Astrocyte (in vitro differentiated cells and primary cell): ENCODE data around the gene AGTR1. TPM values are rescaled to one million over a fixed set of nuclear protein-coding genes. Genes with fewer than 3 reads are reported as not detected.

Experiments
- DNase-seq: peaks from one replicate; pipeline ENCODE4 v3.0.0-alpha.2; 2010; ENCODE audit warnings: low read depth
- FAIRE-seq: peaks from 2 replicates; lab custom pipeline; 2011; peaks lifted over from hg19 to GRCh38; lab: Jason Lieb, UNC
- H2AFZ ChIP-seq: 2 replicates; pipeline ENCODE4 v1.6.0; 2012; ENCODE audit warnings: low read depth, low read length, inconsistent platforms
- H3K27ac ChIP-seq: 2 replicates; pipeline ENCODE4 v1.5.1; 2011; ENCODE audit warnings: low read depth, low read length, inconsistent platforms
- H3K27me3 ChIP-seq: 2 replicates; pipeline ENCODE4 v1.6.0; 2011; ENCODE audit warnings: low read length, inconsistent platforms; ENCODE audit not compliant: insufficient read depth
- H3K36me3 ChIP-seq: 2 replicates; pipeline ENCODE4 v1.5.1; 2011; ENCODE audit warnings: low read length, inconsistent platforms; ENCODE audit not compliant: insufficient read depth
- H3K4me1 ChIP-seq: 2 replicates; pipeline ENCODE4 v1.5.1; 2011; ENCODE audit warnings: low read length, inconsistent platforms; ENCODE audit not compliant: insufficient read depth
- H3K4me2 ChIP-seq: 2 replicates; pipeline ENCODE4 v1.6.0; 2012; ENCODE audit warnings: low read length, inconsistent platforms
- H3K4me3 ChIP-seq: 2 replicates; pipeline ENCODE4 v1.5.1; 2011; ENCODE audit warnings: low read depth, mild to moderate bottlenecking, low read length, inconsistent platforms; ENCODE audit not compliant: insufficient read depth
- H3K79me2 ChIP-seq: 2 replicates; pipeline ENCODE4 v1.6.0; 2012; ENCODE audit warnings: mild to moderate bottlenecking, low read length, inconsistent platforms; ENCODE audit not compliant: insufficient read depth
- H3K9ac ChIP-seq: 2 replicates; pipeline ENCODE4 v1.6.0; 2012; ENCODE audit warnings: mild to moderate bottlenecking, low read length, inconsistent platforms
- H3K9me3 ChIP-seq: 2 replicates; pipeline ENCODE4 v1.5.1; 2012; ENCODE audit warnings: low read depth, mild to moderate bottlenecking, low read length, inconsistent platforms; ENCODE audit not compliant: insufficient read depth
- H4K20me1 ChIP-seq: 2 replicates; pipeline ENCODE4 v1.6.0; 2012; ENCODE audit warnings: low read length, inconsistent platforms; ENCODE audit not compliant: insufficient read depth
- H3K27ac Mint-ChIP-seq: one replicate; pipeline ENCODE4 v1.8.0; 2021; ENCODE audit warnings: mild to moderate bottlenecking, mixed read lengths; ENCODE audit not compliant: unreplicated experiment
- H3K27me3 Mint-ChIP-seq: one replicate; pipeline ENCODE4 v1.8.0; 2021; ENCODE audit warnings: low read depth, mixed read lengths; ENCODE audit not compliant: unreplicated experiment
- H3K36me3 Mint-ChIP-seq: one replicate; pipeline ENCODE4 v1.8.0; 2021; ENCODE audit warnings: low read depth, mixed read lengths; ENCODE audit not compliant: unreplicated experiment
- H3K4me1 Mint-ChIP-seq: one replicate; pipeline ENCODE4 v1.8.0; 2021; ENCODE audit warnings: low read depth, mixed read lengths; ENCODE audit not compliant: unreplicated experiment
- H3K4me3 Mint-ChIP-seq: one replicate; pipeline ENCODE4 v1.8.0; 2021; ENCODE audit warnings: mild to moderate bottlenecking, moderate library complexity, mixed read lengths; ENCODE audit not compliant: unreplicated experiment
- H3K9me3 Mint-ChIP-seq: one replicate; pipeline ENCODE4 v1.8.0; 2021; ENCODE audit warnings: mild to moderate bottlenecking, mixed read lengths; ENCODE audit not compliant: unreplicated experiment
- EZH2 ChIP-seq: IDR thresholded peaks from 2 replicates; pipeline ENCODE4 v1.6.1; 2012; ENCODE audit warnings: mild to moderate bottlenecking, low read length, inconsistent platforms; ENCODE audit not compliant: insufficient read depth
- total RNA-seq: library from RNA; stranded (reverse); gene quantifications from 2 replicates; pipeline ENCODE4 v1.2.1, GENCODE V29; 2021
- TF ChIP-seq, protein P1 (sequence below): IDR thresholded peaks from 2 replicates; pipeline ENCODE4 v1.5.1; 2011; ENCODE audit warnings: low read depth, mild to moderate bottlenecking, inconsistent platforms, low read length, moderate library complexity; ENCODE audit not compliant: insufficient read depth

Gene AGTR1
- total RNA-seq, 1 donor from 2014 or later = 0.61 TPM

- Histone ChIP-seq H3K27me3 (peaks cover 2% of the 10 kb centered on the region), H3K27ac (no peak overlapping the region), H3K4me3 (no peak overlapping the region), H3K9me3 (no peaks in the 10 kb centered on the region), H3K4me2 (no peak overlapping the region), H3K36me3 (no peaks in the 10 kb centered on the region), H2AFZ (no peak overlapping the region), H4K20me1 (no peaks in the 10 kb centered on the region), H3K9ac (no peak overlapping the region), H3K4me1 (peaks cover 9% of the 10 kb centered on the region), H3K79me2 (no peaks in the 10 kb centered on the region)
- peaks cover 7% of the 10 kb centered on the region for H3K27me3 Mint-ChIP-seq
- no peaks in the 10 kb centered on the region for H3K36me3 Mint-ChIP-seq
- no peak overlapping the region for H3K4me3 Mint-ChIP-seq
- no peak for TF ChIP-seq EZH2
- TF ChIP-seq, protein P1, sequence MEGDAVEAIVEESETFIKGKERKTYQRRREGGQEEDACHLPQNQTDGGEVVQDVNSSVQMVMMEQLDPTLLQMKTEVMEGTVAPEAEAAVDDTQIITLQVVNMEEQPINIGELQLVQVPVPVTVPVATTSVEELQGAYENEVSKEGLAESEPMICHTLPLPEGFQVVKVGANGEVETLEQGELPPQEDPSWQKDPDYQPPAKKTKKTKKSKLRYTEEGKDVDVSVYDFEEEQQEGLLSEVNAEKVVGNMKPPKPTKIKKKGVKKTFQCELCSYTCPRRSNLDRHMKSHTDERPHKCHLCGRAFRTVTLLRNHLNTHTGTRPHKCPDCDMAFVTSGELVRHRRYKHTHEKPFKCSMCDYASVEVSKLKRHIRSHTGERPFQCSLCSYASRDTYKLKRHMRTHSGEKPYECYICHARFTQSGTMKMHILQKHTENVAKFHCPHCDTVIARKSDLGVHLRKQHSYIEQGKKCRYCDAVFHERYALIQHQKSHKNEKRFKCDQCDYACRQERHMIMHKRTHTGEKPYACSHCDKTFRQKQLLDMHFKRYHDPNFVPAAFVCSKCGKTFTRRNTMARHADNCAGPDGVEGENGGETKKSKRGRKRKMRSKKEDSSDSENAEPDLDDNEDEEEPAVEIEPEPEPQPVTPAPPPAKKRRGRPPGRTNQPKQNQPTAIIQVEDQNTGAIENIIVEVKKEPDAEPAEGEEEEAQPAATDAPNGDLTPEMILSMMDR = no peak
- no peak for FAIRE-seq
- no peaks in the 10 kb centered on the region for H3K9me3 Mint-ChIP-seq
- H3K4me1 Mint-ChIP-seq = peaks cover 5% of the 10 kb centered on the region
- no peak overlapping the region for H3K27ac Mint-ChIP-seq
- no peak for DNase-seq
These were observed 60.7 kb downstream of the AGTR1 start for GRCh38 chr3:148758303-148758884.

DNA sequence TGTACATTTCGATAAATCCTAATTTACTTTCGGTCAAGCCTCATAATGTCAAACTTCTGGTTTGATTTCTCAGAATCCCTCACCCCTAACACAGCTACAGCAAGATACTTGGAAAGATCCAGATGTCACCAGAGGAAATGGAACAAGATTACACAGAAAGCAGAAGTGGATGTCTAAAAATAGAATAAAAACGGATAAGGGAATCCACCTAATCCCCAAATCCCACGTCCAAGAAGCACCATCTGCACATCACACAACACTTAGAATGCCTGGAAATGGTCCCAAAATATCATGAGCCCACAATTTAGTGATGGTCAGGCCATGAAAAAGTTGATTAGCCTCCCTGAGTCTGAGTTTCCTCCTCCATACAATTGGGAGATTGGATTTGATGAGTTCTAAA lies 61.7 kb downstream of the AGTR1 start:
- Mint-ChIP-seq H3K9me3 (no peaks in the 10 kb centered on the region), H3K4me1 (peaks cover 5% of the 10 kb centered on the region), H3K4me3 (no peak overlapping the region), H3K27ac (no peak overlapping the region), H3K27me3 (peaks cover 7% of the 10 kb centered on the region), H3K36me3 (no peaks in the 10 kb centered on the region)
- Histone ChIP-seq H3K27ac (no peak overlapping the region), H3K79me2 (no peaks in the 10 kb centered on the region), H3K9me3 (no peaks in the 10 kb centered on the region), H3K36me3 (no peaks in the 10 kb centered on the region), H2AFZ (no peak overlapping the region), H3K27me3 (peaks cover 2% of the 10 kb centered on the region), H3K9ac (no peak overlapping the region), H3K4me3 (no peak overlapping the region), H4K20me1 (no peaks in the 10 kb centered on the region), H3K4me2 (no peak overlapping the region), H3K4me1 (peaks cover 9% of the 10 kb centered on the region)
- TF ChIP-seq EZH2 = no peak
- TF ChIP-seq, protein P1 = no peak
- FAIRE-seq (no peak), DNase-seq (no peak)

DNA sequence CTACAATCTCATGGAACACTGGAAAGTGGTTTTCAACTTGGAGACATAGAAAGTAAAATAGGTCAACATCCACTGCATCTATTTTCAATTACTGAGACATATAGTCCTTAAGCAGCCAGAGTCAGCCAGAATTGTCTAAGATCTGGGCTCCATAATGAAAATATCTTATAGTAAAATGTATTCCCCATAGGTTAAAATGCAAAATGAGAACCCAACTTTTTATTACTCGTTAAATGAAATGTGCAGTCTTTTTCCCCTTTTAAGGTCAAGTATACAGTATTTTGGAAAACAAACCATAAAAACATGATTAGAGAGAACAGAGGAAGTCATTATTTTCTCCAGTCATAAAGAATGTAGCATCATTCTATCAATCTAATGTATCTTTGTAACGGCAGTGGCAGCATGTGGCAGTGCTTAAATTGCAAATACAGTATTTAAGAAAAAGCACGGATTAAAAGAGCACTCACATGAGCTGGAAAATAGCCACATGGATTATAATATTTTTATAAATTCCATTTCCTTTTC lies 65.5 kb downstream of the AGTR1 start:
- no peak for DNase-seq
- H3K27ac Mint-ChIP-seq = no peak overlapping the region
- peaks cover under 1% of the 10 kb centered on the region for H3K27me3 ChIP-seq
- H3K36me3 ChIP-seq = no peaks in the 10 kb centered on the region
- no peaks in the 10 kb centered on the region for H3K9me3 ChIP-seq
- no peaks in the 10 kb centered on the region for H3K36me3 Mint-ChIP-seq
- no peaks in the 10 kb centered on the region for H3K4me1 ChIP-seq
- H3K4me1 Mint-ChIP-seq = no peaks in the 10 kb centered on the region
- no peak for FAIRE-seq
- H3K79me2 ChIP-seq = no peaks in the 10 kb centered on the region
- H2AFZ ChIP-seq = no peak overlapping the region
- H4K20me1 ChIP-seq = no peaks in the 10 kb centered on the region
- H3K27me3 Mint-ChIP-seq = peaks cover 2% of the 10 kb centered on the region
- H3K27ac ChIP-seq = no peak overlapping the region
- no peak overlapping the region for H3K4me3 ChIP-seq
- H3K9ac ChIP-seq = no peak overlapping the region
- no peak overlapping the region for H3K4me2 ChIP-seq
- no peak overlapping the region for H3K4me3 Mint-ChIP-seq
- no peak for TF ChIP-seq EZH2
- TF ChIP-seq, protein P1 = no peak
- peaks cover 2% of the 10 kb centered on the region for H3K9me3 Mint-ChIP-seq
